Liver (tissue), 9 donors: ENCODE results near the gene RAD51B. TPM values are rescaled to one million over a fixed set of nuclear protein-coding genes. Genes with fewer than 3 reads are reported as not detected.

Experiments used
- DNase-seq: peaks from one replicate; pipeline ENCODE4 v3.0.0-alpha.2; 2017; ENCODE audit warnings: low spot score
- H3K27ac ChIP-seq, 2 donors: one replicate each; pipeline ENCODE4 v1.7.0; 2013; ENCODE audit warnings: inconsistent platforms in 2 of 2, low read length in 2 of 2, control low read depth in 1 of 2, low read depth in 1 of 2, mild to moderate bottlenecking in 1 of 2
- H3K27me3 ChIP-seq, 4 donors: one replicate each; pipeline versions ENCODE4 v1.6.1 to v1.7.0; 2013; ENCODE audit warnings: low read length in 3 of 4, inconsistent platforms in 1 of 4, mild to moderate bottlenecking in 1 of 4, moderate library complexity in 1 of 4; ENCODE audit not compliant: control insufficient read depth in 4 of 4, insufficient read depth in 4 of 4
- H3K36me3 ChIP-seq, 4 donors: one replicate each; pipeline versions ENCODE4 v1.6.1 to v1.7.0; 2013; ENCODE audit warnings: low read length in 3 of 4, mild to moderate bottlenecking in 3 of 4, low read depth in 1 of 4, moderate library complexity in 1 of 4; ENCODE audit not compliant: control insufficient read depth in 4 of 4, insufficient read depth in 3 of 4
- H3K4me1 ChIP-seq, 4 donors: one replicate each; pipeline versions ENCODE4 v1.6.1 to v1.7.0; 2013; ENCODE audit warnings: low read length in 3 of 4, mild to moderate bottlenecking in 3 of 4, moderate library complexity in 1 of 4; ENCODE audit not compliant: control insufficient read depth in 4 of 4, insufficient read depth in 4 of 4
- H3K4me3 ChIP-seq, 3 donors: one replicate each; pipeline versions ENCODE4 v1.6.1 to v1.7.0; 2013; ENCODE audit warnings: low read length in 3 of 3, control low read depth in 1 of 3, low read depth in 1 of 3, mild to moderate bottlenecking in 1 of 3
- H3K9ac ChIP-seq, 2 donors: one replicate each; pipeline ENCODE4 v1.7.0; 2013; ENCODE audit warnings: low read length in 2 of 2, mild to moderate bottlenecking in 2 of 2, moderate library complexity in 2 of 2, control low read depth in 1 of 2, low read depth in 1 of 2
- H3K9me3 ChIP-seq, 4 donors: one replicate each; pipeline versions ENCODE4 v1.6.1 to v1.7.0; 2013; ENCODE audit warnings: low read length in 3 of 4; ENCODE audit not compliant: control insufficient read depth in 4 of 4
- CTCF ChIP-seq: fragments of 150-350 bp; IDR thresholded peaks from 2 replicates; pipeline ENCODE4 v1.5.1; 2017; ENCODE audit warnings: improper control_type of control experiment, low read depth, low read length; ENCODE audit not compliant: missing input control
- EGR1 ChIP-seq, 2 donors: IDR thresholded peaks; 2 replicates each; pipeline ENCODE4 v1.6.1; 2016 to 2018; ENCODE audit warnings: antibody characterized with exemption in 2 of 2, low read depth in 2 of 2
- FOXA1 ChIP-seq: IDR thresholded peaks from 2 replicates; pipeline ENCODE4 v1.6.1; 2016; ENCODE audit warnings: antibody characterized with exemption
- FOXA2 ChIP-seq: IDR thresholded peaks from 2 replicates; pipeline ENCODE4 v1.6.1; 2016; ENCODE audit warnings: antibody characterized with exemption
- HNF4A ChIP-seq, 2 donors: conservative IDR thresholded peaks; 2 replicates each; pipeline ENCODE4 v1.6.1; 2016; ENCODE audit warnings: antibody characterized with exemption in 2 of 2, mild to moderate bottlenecking in 2 of 2
- HNF4G ChIP-seq: IDR thresholded peaks from 2 replicates; pipeline ENCODE4 v1.6.1; 2016; ENCODE audit warnings: antibody characterized with exemption
- JUND ChIP-seq, 2 donors: IDR thresholded peaks; 2 replicates each; pipeline ENCODE4 v1.6.1; 2016; ENCODE audit warnings: antibody characterized with exemption in 2 of 2
- MAX ChIP-seq: IDR thresholded peaks from 2 replicates; pipeline ENCODE4 v1.6.1; 2016; ENCODE audit warnings: antibody characterized with exemption
- NR2F2 ChIP-seq: IDR thresholded peaks from 2 replicates; pipeline ENCODE4 v1.6.1; 2016; ENCODE audit warnings: antibody characterized with exemption
- REST ChIP-seq: IDR thresholded peaks from 2 replicates; pipeline ENCODE4 v1.6.1; 2016; ENCODE audit warnings: antibody characterized with exemption, mild to moderate bottlenecking
- SP1 ChIP-seq: IDR thresholded peaks from 2 replicates; pipeline ENCODE4 v1.6.1; 2018; ENCODE audit warnings: antibody characterized with exemption, mild to moderate bottlenecking
- TAF1 ChIP-seq: conservative IDR thresholded peaks from 2 replicates; pipeline ENCODE4 v1.6.1; 2016; ENCODE audit warnings: antibody characterized with exemption, mild to moderate bottlenecking
- YY1 ChIP-seq: IDR thresholded peaks from 2 replicates; pipeline ENCODE4 v1.6.1; 2016; ENCODE audit warnings: antibody characterized with exemption, mild to moderate bottlenecking
- ZBTB33 ChIP-seq: IDR thresholded peaks from 2 replicates; pipeline ENCODE4 v1.6.1; 2016; ENCODE audit warnings: antibody characterized with exemption
- WGBS: extraction: QIAGEN DNeasy Blood & Tissue Kit; methylation state at CpG from one replicate; pipeline ENCODE4 v1.1.7; 2013; 5-methylcytosine and 5-hydroxymethylcytosine counted together
- polyA plus RNA-seq, 2 donors: library from polyadenylated mRNA; stranded (reverse) in 1 of 2; unstranded in 1 of 2; fragments of 200-250 nt in 1 of 2; fragments of >200 nt in 1 of 2; fragmentation: Nextera tagmentation in 1 of 2; extraction: Ambion mirVana in 1 of 2; gene quantifications; one replicate each; pipeline versions ENCODE4 v1.2.1 to v1.2.3, GENCODE V29; 2013 to 2015
- total RNA-seq, 2 donors: library from RNA; depleted of rRNA; stranded (reverse); fragments of >200 nt; gene quantifications; one replicate each; pipeline ENCODE4 v1.2.3, GENCODE V29; 2014
- donor health status: healthy.
- donor health status: healthy.
- donor health status: healthy.
- donor health status: healthy.
- donor health status: healthy.

Gene RAD51B
- total and polyA plus RNA-seq, 4 donors = 0.81 to 12.9 (median 2.4) TPM

GRCh38 chr14:68574461-68574860 lies 754.9 kb downstream of the RAD51B start:
- Histone ChIP-seq H3K27me3 (no peaks in the 10 kb centered on the region), H3K4me3 (no peak overlapping the region), H3K9ac (no peak overlapping the region), H3K27ac (no peak overlapping the region), H3K36me3 (no peaks in the 10 kb centered on the region), H3K4me1 (peaks cover 14 to 33% (median 21%) of the 10 kb centered on the region in 4 donors), H3K9me3 (no peaks in the 10 kb centered on the region)
- no peak for TF ChIP-seq EGR1 (IDR thresholded peaks at IDR 0.05; ENCODE audit: low read depth in 2 of 2)
- no peak for TF ChIP-seq HNF4G
- TF ChIP-seq JUND (IDR thresholded peaks at IDR 0.05) = no peak
- no peak for TF ChIP-seq NR2F2
- no peak for TF ChIP-seq YY1
- no peak for TF ChIP-seq FOXA2
- TF ChIP-seq REST = no peak
- TF ChIP-seq FOXA1 = no peak
- TF ChIP-seq TAF1 = no peak
- TF ChIP-seq SP1 = no peak
- no peak for TF ChIP-seq CTCF
- no peak for DNase-seq
- 95% methylated on average over 3 of the region's 3 CpGs for WGBS

- no peaks in the 10 kb centered on the region for H3K27me3 ChIP-seq
- H3K4me1 ChIP-seq = peaks cover 10 to 29% (median 17%) of the 10 kb centered on the region in 4 donors
- TF ChIP-seq CTCF (no peak), HNF4G (no peak), FOXA2 (no peak), MAX (no peak), REST (no peak), JUND (IDR thresholded peaks at IDR 0.05) (no peak), SP1 (no peak), EGR1 (IDR thresholded peaks at IDR 0.05; ENCODE audit: low read depth in 2 of 2) (no peak), HNF4A (conservative IDR thresholded peaks at IDR 0.05) (no peak), YY1 (no peak), ZBTB33 (no peak)
Measured at GRCh38 chr14:68574906-68575305, 755.3 kb downstream of the RAD51B start.

More at GRCh38 chr14:68574906-68575305, 755.3 kb downstream of the RAD51B start:
- Histone ChIP-seq H3K9ac (no peak overlapping the region), H3K9me3 (no peaks in the 10 kb centered on the region), H3K36me3 (no peaks in the 10 kb centered on the region), H3K27ac (no peak overlapping the region), H3K4me3 (no peak overlapping the region)
- WGBS = 86% methylated on average over 3 of the region's 3 CpGs
- DNase-seq = no peak
